Right lobe of liver (tissue), 6 donors: ENCODE data around the gene MYPOP. TPM values are rescaled to one million over a fixed set of nuclear protein-coding genes. Genes with fewer than 3 reads are reported as not detected.

ENCODE experiments used
- ATAC-seq, 4 donors: fragments of 200-7000 bp; cut with Tn5 transposase; one replicate each; pipeline ENCODE4 v1.9.1; 2020; ENCODE audit warnings: mild to moderate bottlenecking in 4 of 4, moderate library complexity in 4 of 4
- DNase-seq, 3 donors: peaks; one replicate each; pipeline ENCODE4 v3.0.0-alpha.2; 2020
- H3K27ac ChIP-seq, 3 donors: fragments of 200-600 bp; one replicate each; pipeline ENCODE4 v1.8.0; 2022
- H3K27me3 ChIP-seq, 2 donors: fragments of 200-600 bp; one replicate each; pipeline ENCODE4 v1.8.0; 2022
- H3K36me3 ChIP-seq, 4 donors: fragments of 200-600 bp; sonication (generic) in 1 of 4; one replicate each; pipeline versions ENCODE4 v1.5.1 to v1.8.0; 2017 to 2022; ENCODE audit warnings: control low read depth in 1 of 4
- H3K4me1 ChIP-seq, 4 donors: fragments of 200-600 bp; sonication (generic) in 1 of 4; one replicate each; pipeline versions ENCODE4 v1.5.1 to v1.8.0; 2017 to 2022; ENCODE audit warnings: control low read depth in 1 of 4
- H3K4me3 ChIP-seq, 3 donors: fragments of 200-600 bp; one replicate each; pipeline ENCODE4 v1.8.0; 2022
- H3K9me3 ChIP-seq, 4 donors: fragments of 200-600 bp; sonication (generic) in 1 of 4; one replicate each; pipeline versions ENCODE4 v1.5.1 to v1.8.0; 2017 to 2022; ENCODE audit warnings: control low read depth in 1 of 4
- CTCF ChIP-seq, 4 donors: fragments of 200-600 bp in 3 of 4; fragments of 450-650 bp in 1 of 4; IDR thresholded peaks; one replicate each; pipeline versions ENCODE4 v1.5.1 to v1.8.0; 2016 to 2022; ENCODE audit warnings: antibody characterized with exemption in 4 of 4, mild to moderate bottlenecking in 2 of 4
- POLR2A ChIP-seq: fragments of 450-650 bp; IDR thresholded peaks from one replicate; pipeline ENCODE4 v1.6.1; 2017; ENCODE audit warnings: antibody characterized with exemption, mild to moderate bottlenecking
- WGBS: methylation state at CpG from one replicate; pipeline ENCODE4 v1.1.6; 2018; ENCODE audit warnings: low coverage, low lambda C conversion rate; ENCODE audit not compliant: insufficient coverage; ENCODE audit errors: missing lambda C conversion rate; 5-methylcytosine and 5-hydroxymethylcytosine counted together
- intact Hi-C, 2 donors: fragments of 100-400 bp; cut with DNase I; formaldehyde crosslinking; loops; one replicate each; pipeline versions ENCODE4 v1.11.2 to v1.14.1; 2022
- total RNA-seq, 6 experiments: library from RNA; depleted of rRNA in 2 of 6; stranded (reverse); fragments of >200 nt in 2 of 6; fragmentation: NEBNext Ultra II Directional in 3 of 6; extraction: Animal tissue kit (Norgen Biotek cat#: 25700) in 3 of 6; gene quantifications; one replicate each; pipeline versions ENCODE4 v1.1.0 to v1.2.4, GENCODE V29; 2016 to 2023
- donor health status: DM: no; HTN: yes; CAD: no.
- donor health status: DM: no; HTN: no; CAD: no.
- donor health status: DM: no; HTN: no; CAD: no.
- donor health status: DM: no; HTN: yes; CAD: no.
- donor health status: DM: no; HTN: yes; CAD: no.

Gene MYPOP
- total RNA-seq, 6 experiments from 2014 or later, result 2.5 to 5.2 (median 3.9) TPM

DNA sequence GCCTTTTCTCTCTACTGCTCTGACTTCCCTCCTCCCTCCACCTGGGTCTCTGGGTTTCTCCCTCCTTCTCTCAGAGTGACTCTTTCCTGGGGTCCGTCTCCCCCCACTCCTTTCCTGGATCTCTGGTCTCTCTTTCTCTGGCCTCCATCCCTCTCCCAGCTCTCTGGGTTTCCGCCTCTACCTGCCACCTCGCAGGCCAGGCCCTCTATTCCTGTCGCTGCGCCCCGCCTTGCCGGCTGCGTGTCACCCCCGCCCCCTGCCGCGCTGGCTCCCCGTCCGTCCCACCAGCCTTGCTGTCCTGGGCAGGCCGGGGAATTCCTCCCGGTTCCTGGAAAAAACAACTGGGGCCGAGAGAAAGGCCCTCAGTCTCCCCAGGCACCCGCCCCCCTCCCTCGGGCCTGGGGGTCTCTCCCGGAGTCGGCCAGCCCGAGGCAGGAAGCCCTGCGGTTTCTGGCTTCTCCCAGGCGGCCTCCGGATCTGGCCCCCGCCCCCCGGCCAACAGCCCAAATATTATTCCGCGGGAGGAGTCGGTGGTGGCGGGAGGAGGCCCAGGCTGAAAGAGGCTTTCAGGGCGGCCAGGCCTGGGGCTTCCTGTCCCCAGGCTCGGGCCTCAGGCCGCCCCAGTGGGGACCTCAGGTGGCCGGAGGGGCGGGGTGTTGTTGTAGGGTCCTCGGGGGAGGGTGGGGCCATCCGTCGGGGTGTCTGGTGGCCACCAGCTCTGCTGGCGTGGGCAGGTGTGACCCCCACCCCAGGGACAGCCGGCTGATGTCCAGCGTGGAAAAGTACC, 25.8 kb downstream of the MYPOP start:
- H3K4me3 ChIP-seq, result peak overlapping the region in 2 of 3 donors; percentile 29 to 46
- peaks cover 0 to 83% (median 37%) of the 10 kb centered on the region in 4 donors for H3K4me1 ChIP-seq
- peak; percentile 33 to 56 (median 48) for ATAC-seq

DNA sequence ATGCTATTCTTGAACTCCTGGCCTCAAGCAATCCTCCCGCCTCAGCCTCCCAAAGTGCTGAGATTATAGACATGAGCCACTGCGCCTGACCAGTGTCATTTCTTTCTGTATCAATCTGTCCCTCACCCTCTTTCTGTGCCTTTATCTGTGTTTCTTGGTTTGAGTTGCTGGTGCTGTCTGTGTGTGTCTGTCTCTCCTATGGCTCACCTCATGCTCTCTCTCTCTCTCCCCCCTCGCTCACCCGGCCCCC, 26.3 kb downstream of the MYPOP start:
- intact Hi-C loops, result no loop called here
- H3K9me3 ChIP-seq, result no peaks in the 10 kb centered on the region
- H3K27me3 ChIP-seq, result no peaks in the 10 kb centered on the region
- DNase-seq (no peak), ATAC-seq (peak in 2 of 4 donors; percentile 1 to 2)
- TF ChIP-seq POLR2A, result no peak
- TF ChIP-seq CTCF (IDR thresholded peaks at IDR 0.05), result no peak
- peak overlapping the region; percentile 87 to 92 (median 91) for H3K27ac ChIP-seq
- peaks cover 0 to 2% (median 0%) of the 10 kb centered on the region in 4 donors for H3K36me3 ChIP-seq
- H3K4me1 ChIP-seq, result peaks cover 0 to 78% (median 34%) of the 10 kb centered on the region in 4 donors
- no peak overlapping the region for H3K4me3 ChIP-seq
- 36% methylated on average over 4 of the region's 4 CpGs for WGBS

More for the DNA sequence above, 25.8 kb downstream of the MYPOP start:
- H3K27me3 ChIP-seq, result no peaks in the 10 kb centered on the region
- DNase-seq, result peak; percentile 76 to 86 (median 82)
- H3K27ac ChIP-seq, result peak overlapping the region; percentile 87 to 92 (median 91)
- H3K36me3 ChIP-seq, result peaks cover 0 to 2% (median 0%) of the 10 kb centered on the region in 4 donors
- TF ChIP-seq POLR2A, result peak; percentile 78
- TF ChIP-seq CTCF (IDR thresholded peaks at IDR 0.05), result no peak
- WGBS, result 2% methylated on average over 29 of the region's 41 CpGs
- intact Hi-C loops, result no loop called here
- H3K9me3 ChIP-seq, result no peaks in the 10 kb centered on the region

DNA sequence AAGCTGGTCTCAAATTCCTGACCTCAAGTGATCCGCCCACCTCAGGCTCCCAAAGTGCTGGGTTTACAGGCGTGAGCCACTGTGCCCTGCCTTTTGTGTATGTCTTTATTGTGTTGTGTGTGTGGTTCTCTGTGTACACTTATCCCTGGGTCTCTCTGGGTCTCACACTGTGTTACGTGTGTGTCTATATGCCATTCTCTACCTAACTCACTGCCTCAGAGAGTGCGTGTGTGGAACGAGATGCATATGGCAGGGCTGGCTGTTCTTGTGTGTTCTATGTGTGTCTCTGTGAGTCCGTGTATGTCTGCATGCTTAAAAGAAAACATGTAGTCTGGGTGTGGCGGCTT, 27.8 kb downstream of the MYPOP start:
- Histone ChIP-seq H3K4me3 (peak overlapping the region in 2 of 3 donors; percentile 13 to 14), H3K27ac (peak overlapping the region; percentile 43 to 91 (median 47)), H3K36me3 (peaks cover 0 to 2% (median 0%) of the 10 kb centered on the region in 4 donors), H3K4me1 (peaks cover 0 to 65% (median 26%) of the 10 kb centered on the region in 4 donors), H3K27me3 (no peaks in the 10 kb centered on the region), H3K9me3 (no peaks in the 10 kb centered on the region)
- TF ChIP-seq POLR2A (no peak), CTCF (IDR thresholded peaks at IDR 0.05) (no peak)
- intact Hi-C loops, result no loop called here
- DNase-seq (no peak), ATAC-seq (no peak)
- 43% methylated on average over 5 of the region's 7 CpGs for WGBS

- Histone ChIP-seq H3K4me3 (peak overlapping the region in 1 of 3 donors; percentile 6), H3K27me3 (no peaks in the 10 kb centered on the region), H3K9me3 (no peaks in the 10 kb centered on the region), H3K4me1 (peaks cover 0 to 56% (median 20%) of the 10 kb centered on the region in 4 donors), H3K36me3 (peaks cover 0 to 2% (median 0%) of the 10 kb centered on the region in 4 donors), H3K27ac (peak overlapping the region; percentile 4 to 91 (median 29))
- TF ChIP-seq CTCF (IDR thresholded peaks at IDR 0.05) (no peak), POLR2A (no peak)
- 16% methylated on average over 4 of the region's 7 CpGs for WGBS
- no peak for DNase-seq
- ATAC-seq, result no peak
- intact Hi-C loops, result no loop called here
Measured at GRCh38 chr19:45873219-45873772, 29.1 kb downstream of the MYPOP start.
